GM20000 (cell line): Measurements from ENCODE around the gene ST6GALNAC2.
A peak's percentile ranks its signal among the peaks of the same experiment; 100 is the strongest.

Experiments used
- DNase-seq: peaks from one replicate; pipeline ENCODE4 v3.0.0; 2012; ENCODE audit warnings: low spot score
- TF ChIP-seq, protein P1 (sequence below): IDR thresholded peaks from 2 replicates; pipeline ENCODE4 v1.5.1; 2012; ENCODE audit warnings: mild to moderate bottlenecking, control low read depth; ENCODE audit errors: extremely low read depth, missing control alignments

ST6GALNAC2 gene

GRCh38 chr17:76540381-76541300 lies 45.0 kb downstream of the ST6GALNAC2 start:
- DNase-seq, result peak; percentile 84
- TF ChIP-seq, protein P1, sequence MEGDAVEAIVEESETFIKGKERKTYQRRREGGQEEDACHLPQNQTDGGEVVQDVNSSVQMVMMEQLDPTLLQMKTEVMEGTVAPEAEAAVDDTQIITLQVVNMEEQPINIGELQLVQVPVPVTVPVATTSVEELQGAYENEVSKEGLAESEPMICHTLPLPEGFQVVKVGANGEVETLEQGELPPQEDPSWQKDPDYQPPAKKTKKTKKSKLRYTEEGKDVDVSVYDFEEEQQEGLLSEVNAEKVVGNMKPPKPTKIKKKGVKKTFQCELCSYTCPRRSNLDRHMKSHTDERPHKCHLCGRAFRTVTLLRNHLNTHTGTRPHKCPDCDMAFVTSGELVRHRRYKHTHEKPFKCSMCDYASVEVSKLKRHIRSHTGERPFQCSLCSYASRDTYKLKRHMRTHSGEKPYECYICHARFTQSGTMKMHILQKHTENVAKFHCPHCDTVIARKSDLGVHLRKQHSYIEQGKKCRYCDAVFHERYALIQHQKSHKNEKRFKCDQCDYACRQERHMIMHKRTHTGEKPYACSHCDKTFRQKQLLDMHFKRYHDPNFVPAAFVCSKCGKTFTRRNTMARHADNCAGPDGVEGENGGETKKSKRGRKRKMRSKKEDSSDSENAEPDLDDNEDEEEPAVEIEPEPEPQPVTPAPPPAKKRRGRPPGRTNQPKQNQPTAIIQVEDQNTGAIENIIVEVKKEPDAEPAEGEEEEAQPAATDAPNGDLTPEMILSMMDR, result no peak

- TF ChIP-seq, protein P1, result no peak
- DNase-seq, result no peak
These were observed 45.9 kb downstream of the ST6GALNAC2 start, which contains the start of gene PRCD for GRCh38 chr17:76539631-76540271. TSS of gene PRCD (plus strand) at chr17:76540044. CDS start at chr17:76540142, 98 bp downstream.

- TF ChIP-seq, protein P1, result no peak
- no peak for DNase-seq
These were observed 46.6 kb downstream of the ST6GALNAC2 start for GRCh38 chr17:76538941-76539570.

- TF ChIP-seq, protein P1, result no peak
- no peak for DNase-seq
These were observed 47.3 kb downstream of the ST6GALNAC2 start for GRCh38 chr17:76538281-76538931.

DNA sequence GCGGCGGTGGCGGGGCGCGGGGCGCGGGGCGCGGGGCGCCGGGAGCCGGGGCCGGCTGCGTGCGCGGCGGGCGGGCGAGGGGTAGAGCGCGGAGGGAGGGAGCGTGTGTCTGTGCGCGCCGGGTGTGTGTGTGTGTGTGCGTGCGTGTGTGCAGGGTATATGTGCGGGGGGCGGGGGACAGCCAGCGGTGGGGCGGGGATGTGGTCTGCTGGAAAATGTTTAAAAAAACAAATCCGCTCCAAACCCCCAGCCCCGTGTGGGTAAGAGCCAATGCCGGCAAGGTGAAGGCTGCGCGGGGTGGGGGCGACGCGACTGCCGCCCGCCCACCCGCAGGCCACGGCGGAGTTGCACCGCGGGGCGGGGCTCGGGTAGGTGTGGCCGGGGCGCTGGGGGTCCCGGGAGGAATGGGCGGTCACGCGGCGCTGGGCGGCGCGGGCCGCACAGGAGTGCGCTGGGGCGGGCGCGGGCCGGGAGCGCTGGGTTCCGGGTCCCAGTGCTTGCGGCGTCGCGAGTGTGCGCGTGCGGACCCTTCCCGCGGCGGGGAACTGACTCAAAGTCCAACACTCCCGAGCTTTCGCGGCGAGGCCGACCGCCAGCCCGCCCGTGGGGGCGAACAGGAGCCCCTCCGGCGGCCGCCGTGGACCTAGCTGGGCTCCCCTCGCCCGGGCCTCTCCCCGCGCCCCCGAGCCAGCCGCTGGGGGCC lies 47.9 kb downstream of the ST6GALNAC2 start, which contains the start of gene CYGB:
Gene CYGB, minus strand, starts transcription at position 132 of the 703 bp plus-strand sequence. CDS start 167 bp downstream, outside the sequence.
- TF ChIP-seq, protein P1, result no peak
- no peak for DNase-seq

DNA sequence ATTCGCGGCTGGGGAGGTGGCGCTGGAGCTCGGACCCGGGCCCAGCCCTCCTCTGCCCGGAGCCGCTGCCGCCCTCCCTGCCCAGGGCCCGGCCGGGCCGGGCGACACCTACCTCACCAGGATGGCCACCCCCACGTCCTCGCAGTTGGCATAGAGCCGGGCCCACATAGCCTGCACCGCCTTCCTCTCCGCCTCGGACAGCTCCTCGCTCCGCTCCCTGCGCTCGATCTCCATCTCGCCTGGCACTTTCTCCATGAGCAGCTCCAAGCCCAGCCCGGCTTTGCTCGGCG lies 48.4 kb downstream of the ST6GALNAC2 start:
- TF ChIP-seq, protein P1, result no peak
- DNase-seq, result no peak
